GM12878 (cell line): ENCODE measurements around the gene MAP2K4. TPM values are rescaled to one million over a fixed set of nuclear protein-coding genes. Genes with fewer than 3 reads are reported as not detected.

Source experiments
- ATAC-seq: fragments of 200-7000 bp; cut with Tn5 transposase; 3 replicates; pipeline ENCODE4 v1.9.1; 2020; ENCODE audit warnings: mild to moderate bottlenecking, moderate library complexity
- BruUV-seq: library from RNA; stranded (reverse); fragments of 400-500 nt; replicated peaks from 2 replicates; lab custom pipeline; 2021; lab: Mats Ljungman, UMichigan
- CTCF ChIA-PET: fragments of 300-600 bp; sonication (Branson Sonifier 250); formaldehyde crosslinking; extraction: SDS; loops from one replicate; lab custom pipeline; 2021; ENCODE audit warnings: inconsistent platforms; lab: Yijun Ruan, JAX
- POLR2A ChIA-PET: fragments of 350-600 bp; formaldehyde crosslinking; extraction: SDS; loops from one replicate; lab custom pipeline; 2021; ENCODE audit warnings: inconsistent platforms; lab: Charles Lee
- RAD21 ChIA-PET: fragments of 300-600 bp; sonication (Branson Sonifier 250); formaldehyde crosslinking; loops from one replicate; lab custom pipeline; 2023; ENCODE audit warnings: antibody characterized with exemption; ENCODE audit not compliant: unreplicated experiment; lab: Charles Lee
- SMC1A ChIA-PET: fragments of 300-600 bp; sonication (Branson Sonifier 250); formaldehyde crosslinking; loops from one replicate; lab custom pipeline; 2023; ENCODE audit not compliant: unreplicated experiment, uncharacterized antibody; lab: Charles Lee
- DNase-seq: peaks from one replicate; pipeline ENCODE4 v3.0.0-alpha.2; 2011; ENCODE audit warnings: low read depth, low spot score
- FAIRE-seq: peaks from 3 replicates; lab custom pipeline; 2011; peaks lifted over from hg19 to GRCh38; lab: Jason Lieb, UNC
- H2AFZ ChIP-seq: 2 replicates; pipeline ENCODE4 v1.6.0; 2011; ENCODE audit warnings: low read depth, low read length, control low read depth; ENCODE audit not compliant: control insufficient read depth
- H3K27ac ChIP-seq: 2 replicates; pipeline ENCODE4 v1.5.1; 2011; ENCODE audit warnings: control low read depth; ENCODE audit not compliant: control insufficient read depth, insufficient read depth
- H3K27me3 ChIP-seq, 2 experiments: replicated peaks in 1 of 2; 2 replicates each; pipeline versions ENCODE4 v1.6.0 to v1.6.1; 2011; ENCODE audit warnings: low read length in 1 of 2; ENCODE audit not compliant: control insufficient read depth in 2 of 2, insufficient read depth in 2 of 2
- H3K36me3 ChIP-seq, 2 experiments: 2 replicates each; pipeline ENCODE4 v1.5.1; 2011; ENCODE audit warnings: low read length in 1 of 2; ENCODE audit not compliant: control insufficient read depth in 2 of 2, insufficient read depth in 2 of 2
- H3K4me1 ChIP-seq: 2 replicates; pipeline ENCODE4 v1.6.1; 2011; ENCODE audit warnings: mild to moderate bottlenecking, low read length, moderate library complexity, mixed read lengths; ENCODE audit not compliant: control insufficient read depth, insufficient read depth
- H3K4me2 ChIP-seq: 2 replicates; pipeline ENCODE4 v1.6.0; 2011; ENCODE audit warnings: control low read depth; ENCODE audit not compliant: control insufficient read depth, insufficient read depth
- H3K4me3 ChIP-seq: fragments of 200-600 bp; sonication (generic); 2 replicates; pipeline ENCODE4 v1.5.1; 2016
- H3K79me2 ChIP-seq: 2 replicates; pipeline ENCODE4 v1.6.0; 2011; ENCODE audit warnings: low read length; ENCODE audit not compliant: control insufficient read depth, insufficient read depth
- H3K9ac ChIP-seq: 2 replicates; pipeline ENCODE4 v1.8.0; 2011; ENCODE audit warnings: low read length, control low read depth, mixed read lengths; ENCODE audit not compliant: control insufficient read depth, insufficient read depth
- H3K9me3 ChIP-seq: replicated peaks from 3 replicates; pipeline ENCODE4 v1.5.1; 2011; ENCODE audit warnings: mild to moderate bottlenecking, low read length; ENCODE audit not compliant: control insufficient read depth, insufficient read depth
- H4K20me1 ChIP-seq: 2 replicates; pipeline ENCODE4 v1.6.0; 2011; ENCODE audit not compliant: control insufficient read depth, insufficient read depth
- BCL11A ChIP-seq: IDR thresholded peaks from 2 replicates; pipeline ENCODE4 v1.6.1; 2011; ENCODE audit warnings: low read depth, low read length
- ETV6 ChIP-seq, 2 experiments: fragments of 450-650 bp in 1 of 2; IDR thresholded peaks in 1 of 2; conservative IDR thresholded peaks in 1 of 2; 2 replicates each; pipeline ENCODE4 v1.6.1; 2014; ENCODE audit warnings: antibody characterized with exemption in 1 of 2, borderline replicate concordance in 1 of 2, low read depth in 1 of 2, mild to moderate bottlenecking in 1 of 2, moderate library complexity in 1 of 2
- IRF3 ChIP-seq: fragments of 450-650 bp; IDR thresholded peaks from 2 replicates; pipeline ENCODE4 v1.6.1; 2014; ENCODE audit warnings: mild to moderate bottlenecking
- IRF4 ChIP-seq: IDR thresholded peaks from 2 replicates; pipeline ENCODE4 v1.6.1; 2011; ENCODE audit warnings: low read depth, low read length
- MXI1 ChIP-seq: fragments of 150-350 bp; IDR thresholded peaks from 2 replicates; pipeline ENCODE4 v1.6.1; 2011; ENCODE audit warnings: low read depth, mild to moderate bottlenecking, inconsistent platforms, low read length, improper control_type of control experiment
- MYC ChIP-seq: IDR thresholded peaks from 2 replicates; pipeline ENCODE4 v1.6.1; 2011; ENCODE audit warnings: mild to moderate bottlenecking, low read length, moderate library complexity, inconsistent platforms; ENCODE audit not compliant: insufficient read depth, insufficient replicate concordance, insufficient read length, severe bottlenecking
- NFXL1 ChIP-seq: fragments of 450-650 bp; IDR thresholded peaks from 2 replicates; pipeline ENCODE4 v1.6.1; 2017; ENCODE audit warnings: antibody characterized with exemption, mild to moderate bottlenecking, borderline replicate concordance
- NR2C2 ChIP-seq: IDR thresholded peaks from 2 replicates; pipeline ENCODE4 v1.6.1; 2011; ENCODE audit warnings: borderline replicate concordance, low read depth; ENCODE audit not compliant: control insufficient read depth, insufficient read length
- POLR2AphosphoS5 ChIP-seq: IDR thresholded peaks from 2 replicates; pipeline ENCODE4 v1.6.1; 2011; ENCODE audit warnings: mild to moderate bottlenecking, low read length, inconsistent platforms
- RBBP5 ChIP-seq: fragments of 200-600 bp; sonication (generic); conservative IDR thresholded peaks from 2 replicates; pipeline ENCODE4 v1.6.1; 2016
- STAT1 ChIP-seq: fragments of 450-650 bp; conservative IDR thresholded peaks from 2 replicates; pipeline ENCODE4 v1.6.1; 2014; ENCODE audit warnings: antibody characterized with exemption, mild to moderate bottlenecking
- STAT3 ChIP-seq: IDR thresholded peaks from 2 replicates; pipeline ENCODE4 v1.6.1; 2011; ENCODE audit warnings: low read depth, low read length, improper control_type of control experiment
- WGBS: methylation state at CpG from one replicate; pipeline ENCODE4 v1.1.6; 2016; ENCODE audit warnings: low lambda C conversion rate; ENCODE audit not compliant: insufficient replicate concordance, insufficient coverage; ENCODE audit errors: missing lambda C conversion rate; 5-methylcytosine and 5-hydroxymethylcytosine counted together
- in situ Hi-C: fragments of 300-500 bp; cut with MboI; formaldehyde crosslinking; loops from 9 replicates; pipeline ENCODE4 v1.14.3; 2018; ENCODE audit warnings: mixed read lengths
- intact Hi-C: fragments of 100-400 bp; cut with micrococcal nuclease; formaldehyde crosslinking; loops from one replicate; pipeline ENCODE4 v1.14.2; 2022; ENCODE audit not compliant: unreplicated experiment
- polyA plus RNA-seq, 11 experiments: library from polyadenylated mRNA; depleted of rRNA in 4 of 11; unstranded in 6 of 11; stranded (reverse) in 5 of 11; fragments of >200 nt; fragmentation: Nextera tagmentation in 4 of 11; fragmentation: Illumina TruSeq in 1 of 11; extraction: Ambion mirVana in 4 of 11; extraction: Trizol in 1 of 11; gene quantifications; 1 replicate in 1 of 11; 2 replicates in 10 of 11; pipeline versions ENCODE4 v1.2.1 to v1.2.3, GENCODE V29; 2011 to 2016; ENCODE audit warnings: inconsistent platforms in 2 of 11, missing spikeins in 2 of 11, low read depth in 1 of 11
- total RNA-seq, 4 experiments: library from RNA; depleted of rRNA in 3 of 4; stranded (reverse); fragments of >200 nt in 3 of 4; fragmentation: Illumina TruSeq in 1 of 4; extraction: Trizol in 1 of 4; gene quantifications; 2 replicates each; pipeline versions ENCODE4 v1.2.1 to v1.2.3, GENCODE V29; 2013 to 2021
- TF ChIP-seq, protein P1 (sequence below): fragments of 150-350 bp; IDR thresholded peaks from 2 replicates; pipeline ENCODE4 v1.6.1; 2016; ENCODE audit warnings: low read depth, low read length

MAP2K4 gene
- total and polyA plus RNA-seq, 10 of the 15 experiments (the other 5 are each of a cell fraction or from before 2014, with no cell fraction given): 5.4 to 34.1 (median 25.5) TPM

- Histone ChIP-seq H3K27me3 (no peaks in the 10 kb centered on the region), H3K4me2 (no peak overlapping the region), H3K9me3 (no peaks in the 10 kb centered on the region; the same call in 2 of the 3 replicates), H4K20me1 (no peaks in the 10 kb centered on the region), H2AFZ (no peak overlapping the region), H3K4me3 (no peak overlapping the region), H3K9ac (no peak overlapping the region), H3K27ac (no peak overlapping the region), H3K79me2 (no peaks in the 10 kb centered on the region), H3K4me1 (no peaks in the 10 kb centered on the region), H3K36me3 (peaks cover 1 to 9% of the 10 kb centered on the region in 2 experiments; a peak in 3 of 4 replicates)
- in situ Hi-C loops: no loop called here
- ChIA-PET RAD21 (no interaction called here), POLR2A (no interaction called here), CTCF (no interaction called here), SMC1A (no interaction called here)
- no TSS peak for BruUV-seq
- ATAC-seq (no peak), FAIRE-seq (no peak), DNase-seq (no peak)
- no peak for TF ChIP-seq MYC
- intact Hi-C loops: no loop called here
- 91% methylated on average over 6 of the region's 6 CpGs for WGBS
These were observed 101.4 kb downstream of the MAP2K4 start for GRCh38 chr17:12122075-12122474.

- no peak for DNase-seq
- no peak overlapping the region for H2AFZ ChIP-seq
- H3K4me1 ChIP-seq: no peaks in the 10 kb centered on the region
- ChIA-PET SMC1A (no interaction called here), POLR2A (no interaction called here), RAD21 (no interaction called here), CTCF (interaction anchor here (0.7 to 2.2 kb wide), 2 partner anchors 18 to 82 kb away, joined by 3 to 5 read pairs; no protein-coding TSS in a partner anchor)
- no peak for TF ChIP-seq STAT3
- TF ChIP-seq, protein P1, sequence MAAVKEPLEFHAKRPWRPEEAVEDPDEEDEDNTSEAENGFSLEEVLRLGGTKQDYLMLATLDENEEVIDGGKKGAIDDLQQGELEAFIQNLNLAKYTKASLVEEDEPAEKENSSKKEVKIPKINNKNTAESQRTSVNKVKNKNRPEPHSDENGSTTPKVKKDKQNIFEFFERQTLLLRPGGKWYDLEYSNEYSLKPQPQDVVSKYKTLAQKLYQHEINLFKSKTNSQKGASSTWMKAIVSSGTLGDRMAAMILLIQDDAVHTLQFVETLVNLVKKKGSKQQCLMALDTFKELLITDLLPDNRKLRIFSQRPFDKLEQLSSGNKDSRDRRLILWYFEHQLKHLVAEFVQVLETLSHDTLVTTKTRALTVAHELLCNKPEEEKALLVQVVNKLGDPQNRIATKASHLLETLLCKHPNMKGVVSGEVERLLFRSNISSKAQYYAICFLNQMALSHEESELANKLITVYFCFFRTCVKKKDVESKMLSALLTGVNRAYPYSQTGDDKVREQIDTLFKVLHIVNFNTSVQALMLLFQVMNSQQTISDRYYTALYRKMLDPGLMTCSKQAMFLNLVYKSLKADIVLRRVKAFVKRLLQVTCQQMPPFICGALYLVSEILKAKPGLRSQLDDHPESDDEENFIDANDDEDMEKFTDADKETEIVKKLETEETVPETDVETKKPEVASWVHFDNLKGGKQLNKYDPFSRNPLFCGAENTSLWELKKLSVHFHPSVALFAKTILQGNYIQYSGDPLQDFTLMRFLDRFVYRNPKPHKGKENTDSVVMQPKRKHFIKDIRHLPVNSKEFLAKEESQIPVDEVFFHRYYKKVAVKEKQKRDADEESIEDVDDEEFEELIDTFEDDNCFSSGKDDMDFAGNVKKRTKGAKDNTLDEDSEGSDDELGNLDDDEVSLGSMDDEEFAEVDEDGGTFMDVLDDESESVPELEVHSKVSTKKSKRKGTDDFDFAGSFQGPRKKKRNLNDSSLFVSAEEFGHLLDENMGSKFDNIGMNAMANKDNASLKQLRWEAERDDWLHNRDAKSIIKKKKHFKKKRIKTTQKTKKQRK: no peak
- TF ChIP-seq BCL11A: no peak
- TF ChIP-seq NR2C2: no peak
- TF ChIP-seq IRF4: no peak
- TF ChIP-seq MXI1: no peak
- no peak for TF ChIP-seq STAT1
- no peak for TF ChIP-seq POLR2AphosphoS5
- TF ChIP-seq NFXL1: no peak
- no peak for TF ChIP-seq RBBP5
- TF ChIP-seq IRF3: no peak
- no peak for TF ChIP-seq ETV6 (conservative IDR thresholded peaks at IDR 0.05 in 1 of 2, IDR thresholded peaks at IDR 0.05 in 1 of 2; ENCODE audit: borderline replicate concordance in 1 of 2, low read depth in 1 of 2)
- no TSS peak for BruUV-seq
- H3K79me2 ChIP-seq: no peaks in the 10 kb centered on the region
- H4K20me1 ChIP-seq: no peaks in the 10 kb centered on the region
- H3K36me3 ChIP-seq: peaks cover 1 to 27% of the 10 kb centered on the region in 2 experiments
- no peak overlapping the region for H3K9ac ChIP-seq
- H3K4me2 ChIP-seq: no peak overlapping the region
- in situ Hi-C loops: no loop called here
- intact Hi-C loops: no loop called here
- H3K27ac ChIP-seq: no peak overlapping the region
- no peak overlapping the region for H3K4me3 ChIP-seq
- no peaks in the 10 kb centered on the region for H3K27me3 ChIP-seq
- ATAC-seq: no peak
- WGBS: 84% methylated on average over 2 of the region's 2 CpGs
- H3K9me3 ChIP-seq: no peaks in the 10 kb centered on the region; the same call in 2 of the 3 replicates
- FAIRE-seq: no peak
These were observed 106.5 kb downstream of the MAP2K4 start for GRCh38 chr17:12127177-12127576.
